Measurements from ENCODE around the gene GLI2. TPM values are rescaled to one million over a fixed set of nuclear protein-coding genes. Genes with fewer than 3 reads are reported as not detected.

GLI2 gene
- total RNA-seq, 1 donor from 2014 or later = 42.9 TPM

GRCh38 chr2:120747706-120748105 is 12.0 kb downstream of the GLI2 start:
- H3K27me3 Mint-ChIP-seq (ENCODE audit: low read depth, unreplicated experiment) = no peaks in the 10 kb centered on the region
- peaks cover 60% of the 10 kb centered on the region for H3K4me1 Mint-ChIP-seq (ENCODE audit: low read depth, unreplicated experiment)
- TF ChIP-seq EZH2 (IDR thresholded peaks at IDR 0.05; ENCODE audit: insufficient read depth, low read length) (no peak), CTCF (IDR thresholded peaks at IDR 0.05; ENCODE audit: insufficient read depth, low read depth, low read length) (no peak)
- H2AFZ ChIP-seq (ENCODE audit: low read depth, low read length) = no peak overlapping the region
- H3K4me3 Mint-ChIP-seq (ENCODE audit: unreplicated experiment) = no peak overlapping the region
- DNase-seq (ENCODE audit: low read depth) (no peak), FAIRE-seq (no peak)
- H3K4me1 ChIP-seq (ENCODE audit: insufficient read depth, low read length) = peaks cover 18% of the 10 kb centered on the region
- no peak overlapping the region for H3K4me3 ChIP-seq (ENCODE audit: insufficient read depth, low read depth, low read length)
- H3K27me3 ChIP-seq (ENCODE audit: insufficient read depth, low read length) = no peaks in the 10 kb centered on the region
- H3K36me3 Mint-ChIP-seq (ENCODE audit: low read depth, unreplicated experiment) = peaks cover 6% of the 10 kb centered on the region
- peaks cover 100% of the 10 kb centered on the region for H3K79me2 ChIP-seq (ENCODE audit: insufficient read depth, low read length)
- H4K20me1 ChIP-seq (ENCODE audit: insufficient read depth, low read length) = peaks cover 73% of the 10 kb centered on the region
- peaks cover 1% of the 10 kb centered on the region for H3K9me3 Mint-ChIP-seq (ENCODE audit: unreplicated experiment)
- H3K4me2 ChIP-seq (ENCODE audit: low read length) = no peak overlapping the region
- H3K36me3 ChIP-seq (ENCODE audit: insufficient read depth, low read length) = no peaks in the 10 kb centered on the region
- H3K9me3 ChIP-seq (ENCODE audit: insufficient read depth, low read depth, low read length) = no peaks in the 10 kb centered on the region
- no peak overlapping the region for H3K27ac ChIP-seq (ENCODE audit: low read depth, low read length)
- H3K9ac ChIP-seq (ENCODE audit: low read length) = no peak overlapping the region
- peak overlapping the region; percentile 53 for H3K27ac Mint-ChIP-seq (ENCODE audit: unreplicated experiment)

- H3K27me3 Mint-ChIP-seq (ENCODE audit: low read depth, unreplicated experiment) = no peaks in the 10 kb centered on the region
- peaks cover 56% of the 10 kb centered on the region for H3K4me1 Mint-ChIP-seq (ENCODE audit: low read depth, unreplicated experiment)
- DNase-seq (ENCODE audit: low read depth) (no peak), FAIRE-seq (no peak)
- H3K9ac ChIP-seq (ENCODE audit: low read length) = no peak overlapping the region
- no peak overlapping the region for H3K27ac Mint-ChIP-seq (ENCODE audit: unreplicated experiment)
- no peak overlapping the region for H2AFZ ChIP-seq (ENCODE audit: low read depth, low read length)
- no peaks in the 10 kb centered on the region for H3K9me3 ChIP-seq (ENCODE audit: insufficient read depth, low read depth, low read length)
- H3K27me3 ChIP-seq (ENCODE audit: insufficient read depth, low read length) = no peaks in the 10 kb centered on the region
- H3K9me3 Mint-ChIP-seq (ENCODE audit: unreplicated experiment) = peaks cover 1% of the 10 kb centered on the region
- peaks cover 100% of the 10 kb centered on the region for H3K79me2 ChIP-seq (ENCODE audit: insufficient read depth, low read length)
- no peak overlapping the region for H3K4me3 Mint-ChIP-seq (ENCODE audit: unreplicated experiment)
- no peak overlapping the region for H3K4me2 ChIP-seq (ENCODE audit: low read length)
- H3K4me3 ChIP-seq (ENCODE audit: insufficient read depth, low read depth, low read length) = no peak overlapping the region
- TF ChIP-seq EZH2 (IDR thresholded peaks at IDR 0.05; ENCODE audit: insufficient read depth, low read length) = no peak
- no peak for TF ChIP-seq CTCF (IDR thresholded peaks at IDR 0.05; ENCODE audit: insufficient read depth, low read depth, low read length)
- peaks cover 6% of the 10 kb centered on the region for H3K36me3 Mint-ChIP-seq (ENCODE audit: low read depth, unreplicated experiment)
- H3K27ac ChIP-seq (ENCODE audit: low read depth, low read length) = no peak overlapping the region
- peaks cover 18% of the 10 kb centered on the region for H3K4me1 ChIP-seq (ENCODE audit: insufficient read depth, low read length)
- no peaks in the 10 kb centered on the region for H3K36me3 ChIP-seq (ENCODE audit: insufficient read depth, low read length)
- peaks cover 73% of the 10 kb centered on the region for H4K20me1 ChIP-seq (ENCODE audit: insufficient read depth, low read length)
These were observed 12.6 kb downstream of the GLI2 start for GRCh38 chr2:120748310-120748709.

- DNase-seq (ENCODE audit: low read depth) (no peak), FAIRE-seq (no peak)
- Mint-ChIP-seq H3K9me3 (ENCODE audit: unreplicated experiment) (peaks cover 1% of the 10 kb centered on the region), H3K27me3 (ENCODE audit: low read depth, unreplicated experiment) (no peaks in the 10 kb centered on the region), H3K4me3 (ENCODE audit: unreplicated experiment) (no peak overlapping the region), H3K36me3 (ENCODE audit: low read depth, unreplicated experiment) (peaks cover 6% of the 10 kb centered on the region), H3K27ac (ENCODE audit: unreplicated experiment) (no peak overlapping the region), H3K4me1 (ENCODE audit: low read depth, unreplicated experiment) (peaks cover 55% of the 10 kb centered on the region)
- Histone ChIP-seq H3K4me3 (ENCODE audit: insufficient read depth, low read depth, low read length) (no peak overlapping the region), H4K20me1 (ENCODE audit: insufficient read depth, low read length) (peaks cover 69% of the 10 kb centered on the region), H3K27ac (ENCODE audit: low read depth, low read length) (no peak overlapping the region), H3K9me3 (ENCODE audit: insufficient read depth, low read depth, low read length) (no peaks in the 10 kb centered on the region), H3K4me1 (ENCODE audit: insufficient read depth, low read length) (peaks cover 18% of the 10 kb centered on the region), H2AFZ (ENCODE audit: low read depth, low read length) (no peak overlapping the region), H3K36me3 (ENCODE audit: insufficient read depth, low read length) (no peaks in the 10 kb centered on the region), H3K27me3 (ENCODE audit: insufficient read depth, low read length) (no peaks in the 10 kb centered on the region), H3K9ac (ENCODE audit: low read length) (no peak overlapping the region), H3K4me2 (ENCODE audit: low read length) (no peak overlapping the region), H3K79me2 (ENCODE audit: insufficient read depth, low read length) (peaks cover 98% of the 10 kb centered on the region)
- no peak for TF ChIP-seq CTCF (IDR thresholded peaks at IDR 0.05; ENCODE audit: insufficient read depth, low read depth, low read length)
- TF ChIP-seq EZH2 (IDR thresholded peaks at IDR 0.05; ENCODE audit: insufficient read depth, low read length) = no peak
These were observed 13.1 kb downstream of the GLI2 start for GRCh38 chr2:120748741-120749140.

Measured in astrocyte (in vitro differentiated cells and primary cell).